ENCODE results near the gene BHLHE41. TPM values are rescaled to one million over a fixed set of nuclear protein-coding genes. Genes with fewer than 3 reads are reported as not detected.
A peak's percentile ranks its signal among the peaks of the same experiment; 100 is the strongest.

Gene BHLHE41
- polyA plus RNA-seq, 2 donors = 0.45 to 1.5 TPM

GRCh38 chr12:26125400-26126339 is 833 bp upstream of the BHLHE41 start:
- peak overlapping the region; percentile 88 to 94 for H3K27ac ChIP-seq (ENCODE audit: low read depth in 2 of 2, low read length in 1 of 2)
- H3K27me3 ChIP-seq (ENCODE audit: control insufficient read depth in 1 of 2, insufficient read depth in 2 of 2, low read length in 2 of 2) = peaks cover 0 to 3% of the 10 kb centered on the region in 2 donors
- H3K4me1 ChIP-seq (ENCODE audit: control insufficient read depth in 2 of 2, insufficient read depth in 2 of 2, low read length in 1 of 2) = peaks cover 0 to 7% of the 10 kb centered on the region in 2 donors
- H3K36me3 ChIP-seq (ENCODE audit: control insufficient read depth in 2 of 2, insufficient read depth in 2 of 2, low read length in 1 of 2) = no peaks in the 10 kb centered on the region
- peak overlapping the region; percentile 50 to 62 for H3K4me3 ChIP-seq (ENCODE audit: low read depth in 1 of 2, low read length in 2 of 2)
- 0% methylated on average over 46 to 66 of the region's 66 CpGs for WGBS, 2 donors
- no peaks in the 10 kb centered on the region for H3K9me3 ChIP-seq (ENCODE audit: control insufficient read depth in 2 of 2, insufficient read depth in 1 of 2, low read depth in 1 of 2, low read length in 1 of 2)

GRCh38 chr12:26123482-26123980 is 1.3 kb downstream of the BHLHE41 start:
- H3K4me3 ChIP-seq (ENCODE audit: low read depth in 1 of 2, low read length in 2 of 2) = peak overlapping the region; percentile 61 to 62
- peak overlapping the region; percentile 87 to 90 for H3K27ac ChIP-seq (ENCODE audit: low read depth in 2 of 2, low read length in 1 of 2)
- no peaks in the 10 kb centered on the region for H3K9me3 ChIP-seq (ENCODE audit: control insufficient read depth in 2 of 2, insufficient read depth in 1 of 2, low read depth in 1 of 2, low read length in 1 of 2)
- no peaks in the 10 kb centered on the region for H3K36me3 ChIP-seq (ENCODE audit: control insufficient read depth in 2 of 2, insufficient read depth in 2 of 2, low read length in 1 of 2)
- WGBS, 2 donors = 16 to 21% methylated on average over 8 of the region's 8 CpGs
- H3K27me3 ChIP-seq (ENCODE audit: control insufficient read depth in 1 of 2, insufficient read depth in 2 of 2, low read length in 2 of 2) = peaks cover 0 to 3% of the 10 kb centered on the region in 2 donors
- peaks cover 0 to 7% of the 10 kb centered on the region in 2 donors for H3K4me1 ChIP-seq (ENCODE audit: control insufficient read depth in 2 of 2, insufficient read depth in 2 of 2, low read length in 1 of 2)

- Histone ChIP-seq H3K9me3 (ENCODE audit: control insufficient read depth in 2 of 2, insufficient read depth in 1 of 2, low read depth in 1 of 2, low read length in 1 of 2) (no peaks in the 10 kb centered on the region), H3K4me1 (ENCODE audit: control insufficient read depth in 2 of 2, insufficient read depth in 2 of 2, low read length in 1 of 2) (peaks cover 0 to 7% of the 10 kb centered on the region in 2 donors), H3K27ac (ENCODE audit: low read depth in 2 of 2, low read length in 1 of 2) (peak overlapping the region; percentile 87 to 90), H3K27me3 (ENCODE audit: control insufficient read depth in 1 of 2, insufficient read depth in 2 of 2, low read length in 2 of 2) (peaks cover 0 to 3% of the 10 kb centered on the region in 2 donors), H3K36me3 (ENCODE audit: control insufficient read depth in 2 of 2, insufficient read depth in 2 of 2, low read length in 1 of 2) (no peaks in the 10 kb centered on the region), H3K4me3 (ENCODE audit: low read depth in 1 of 2, low read length in 2 of 2) (peak overlapping the region; percentile 61 to 62)
- WGBS, 2 donors = 0 to 1% methylated on average over 51 to 69 of the region's 69 CpGs
Observed at GRCh38 chr12:26122681-26123481, 2.0 kb downstream of the BHLHE41 start.

GRCh38 chr12:26122061-26122680 is 2.7 kb downstream of the BHLHE41 start:
- H3K4me1 ChIP-seq (ENCODE audit: control insufficient read depth in 2 of 2, insufficient read depth in 2 of 2, low read length in 1 of 2) = peaks cover 0 to 7% of the 10 kb centered on the region in 2 donors
- peak overlapping the region; percentile 61 to 62 for H3K4me3 ChIP-seq (ENCODE audit: low read depth in 1 of 2, low read length in 2 of 2)
- WGBS, 2 donors = 1% methylated on average over 40 to 88 of the region's 88 CpGs
- peaks cover 0 to 3% of the 10 kb centered on the region in 2 donors for H3K27me3 ChIP-seq (ENCODE audit: control insufficient read depth in 1 of 2, insufficient read depth in 2 of 2, low read length in 2 of 2)
- peak overlapping the region; percentile 87 to 90 for H3K27ac ChIP-seq (ENCODE audit: low read depth in 2 of 2, low read length in 1 of 2)
- H3K36me3 ChIP-seq (ENCODE audit: control insufficient read depth in 2 of 2, insufficient read depth in 2 of 2, low read length in 1 of 2) = no peaks in the 10 kb centered on the region
- H3K9me3 ChIP-seq (ENCODE audit: control insufficient read depth in 2 of 2, insufficient read depth in 1 of 2, low read depth in 1 of 2, low read length in 1 of 2) = no peaks in the 10 kb centered on the region

- peaks cover 0 to 7% of the 10 kb centered on the region in 2 donors for H3K4me1 ChIP-seq (ENCODE audit: control insufficient read depth in 2 of 2, insufficient read depth in 2 of 2, low read length in 1 of 2)
- peaks cover 0 to 3% of the 10 kb centered on the region in 2 donors for H3K27me3 ChIP-seq (ENCODE audit: control insufficient read depth in 1 of 2, insufficient read depth in 2 of 2, low read length in 2 of 2)
- H3K36me3 ChIP-seq (ENCODE audit: control insufficient read depth in 2 of 2, insufficient read depth in 2 of 2, low read length in 1 of 2) = no peaks in the 10 kb centered on the region
- no peaks in the 10 kb centered on the region for H3K9me3 ChIP-seq (ENCODE audit: control insufficient read depth in 2 of 2, insufficient read depth in 1 of 2, low read depth in 1 of 2, low read length in 1 of 2)
- H3K4me3 ChIP-seq (ENCODE audit: low read depth in 1 of 2, low read length in 2 of 2) = peak overlapping the region; percentile 61 to 62
- peak overlapping the region; percentile 87 to 90 for H3K27ac ChIP-seq (ENCODE audit: low read depth in 2 of 2, low read length in 1 of 2)
- 45 to 48% methylated on average over 15 of the region's 15 CpGs for WGBS, 2 donors
Observed at GRCh38 chr12:26121323-26122060, 3.3 kb downstream of the BHLHE41 start.

GRCh38 chr12:26120561-26121274 is 4.1 kb downstream of the BHLHE41 start:
- 65 to 81% methylated on average over 4 of the region's 4 CpGs for WGBS, 2 donors
- Histone ChIP-seq H3K36me3 (ENCODE audit: control insufficient read depth in 2 of 2, insufficient read depth in 2 of 2, low read length in 1 of 2) (no peaks in the 10 kb centered on the region), H3K27ac (ENCODE audit: low read depth in 2 of 2, low read length in 1 of 2) (peak overlapping the region in 1 of 2 donors; percentile 3), H3K4me1 (ENCODE audit: control insufficient read depth in 2 of 2, insufficient read depth in 2 of 2, low read length in 1 of 2) (peaks cover 0 to 7% of the 10 kb centered on the region in 2 donors), H3K9me3 (ENCODE audit: control insufficient read depth in 2 of 2, insufficient read depth in 1 of 2, low read depth in 1 of 2, low read length in 1 of 2) (no peaks in the 10 kb centered on the region), H3K27me3 (ENCODE audit: control insufficient read depth in 1 of 2, insufficient read depth in 2 of 2, low read length in 2 of 2) (peaks cover 0 to 3% of the 10 kb centered on the region in 2 donors), H3K4me3 (ENCODE audit: low read depth in 1 of 2, low read length in 2 of 2) (no peak overlapping the region)

- Histone ChIP-seq H3K4me3 (ENCODE audit: low read depth in 1 of 2, low read length in 2 of 2) (no peak overlapping the region), H3K36me3 (ENCODE audit: control insufficient read depth in 2 of 2, insufficient read depth in 2 of 2, low read length in 1 of 2) (no peaks in the 10 kb centered on the region), H3K27ac (ENCODE audit: low read depth in 2 of 2, low read length in 1 of 2) (peak overlapping the region; percentile 3 to 33), H3K9me3 (ENCODE audit: control insufficient read depth in 2 of 2, insufficient read depth in 1 of 2, low read depth in 1 of 2, low read length in 1 of 2) (no peaks in the 10 kb centered on the region), H3K27me3 (ENCODE audit: control insufficient read depth in 1 of 2, insufficient read depth in 2 of 2, low read length in 2 of 2) (peaks cover 0 to under 1% of the 10 kb centered on the region in 2 donors), H3K4me1 (ENCODE audit: control insufficient read depth in 2 of 2, insufficient read depth in 2 of 2, low read length in 1 of 2) (peaks cover 0 to 5% of the 10 kb centered on the region in 2 donors)
- WGBS, 2 donors = 13 to 22% methylated on average over 2 of the region's 2 CpGs
Observed at GRCh38 chr12:26119391-26119989, 5.3 kb downstream of the BHLHE41 start.

GRCh38 chr12:26118308-26118707 is 6.5 kb downstream of the BHLHE41 start:
- Histone ChIP-seq H3K4me3 (ENCODE audit: low read depth in 1 of 2, low read length in 2 of 2) (no peak overlapping the region), H3K36me3 (ENCODE audit: control insufficient read depth in 2 of 2, insufficient read depth in 2 of 2, low read length in 1 of 2) (no peaks in the 10 kb centered on the region), H3K9me3 (ENCODE audit: control insufficient read depth in 2 of 2, insufficient read depth in 1 of 2, low read depth in 1 of 2, low read length in 1 of 2) (no peaks in the 10 kb centered on the region), H3K4me1 (ENCODE audit: control insufficient read depth in 2 of 2, insufficient read depth in 2 of 2, low read length in 1 of 2) (peaks cover 0 to 5% of the 10 kb centered on the region in 2 donors), H3K27me3 (ENCODE audit: control insufficient read depth in 1 of 2, insufficient read depth in 2 of 2, low read length in 2 of 2) (no peaks in the 10 kb centered on the region), H3K27ac (ENCODE audit: low read depth in 2 of 2, low read length in 1 of 2) (no peak overlapping the region)
- WGBS, 2 donors = 82% methylated on average over 4 of the region's 4 CpGs
